ENCODE measurements around the gene LZTFL1.

LZTFL1 gene

GRCh38 chr3:45796902-45797637 lies 44.8 kb downstream of the LZTFL1 start:
- Histone ChIP-seq H3K27me3 (ENCODE audit: control insufficient read depth, low read length) (0 out of 2 replicates have a peak, but pooled peaks cover 2% of the 10 kb centered on the region), H3K27ac (ENCODE audit: low read depth, low read length) (no peak overlapping the region), H3K9me2 (replicated peaks; ENCODE audit: control insufficient read depth, low read length) (no peaks in the 10 kb centered on the region), H4K20me1 (ENCODE audit: control insufficient read depth, insufficient read depth, low read depth, low read length) (no peaks in the 10 kb centered on the region), H3K4me1 (ENCODE audit: control insufficient read depth, low read length) (no peaks in the 10 kb centered on the region), H3F3A (ENCODE audit: control insufficient read depth, insufficient read depth) (no peaks in the 10 kb centered on the region), H3K9me3 (ENCODE audit: control insufficient read depth, insufficient read depth, low read length) (no peaks in the 10 kb centered on the region), H3K79me2 (ENCODE audit: control insufficient read depth, low read length) (no peaks in the 10 kb centered on the region), H3K4me3 (ENCODE audit: low read length) (no peak overlapping the region), H3K4me2 (ENCODE audit: low read length) (no peak overlapping the region), H3K36me3 (ENCODE audit: control insufficient read depth, low read length) (no peaks in the 10 kb centered on the region)
- no peak for TF ChIP-seq EZH2phosphoT487 (IDR thresholded peaks at IDR 0.05; ENCODE audit: borderline replicate concordance, low read length)
- TF ChIP-seq, protein P1, sequence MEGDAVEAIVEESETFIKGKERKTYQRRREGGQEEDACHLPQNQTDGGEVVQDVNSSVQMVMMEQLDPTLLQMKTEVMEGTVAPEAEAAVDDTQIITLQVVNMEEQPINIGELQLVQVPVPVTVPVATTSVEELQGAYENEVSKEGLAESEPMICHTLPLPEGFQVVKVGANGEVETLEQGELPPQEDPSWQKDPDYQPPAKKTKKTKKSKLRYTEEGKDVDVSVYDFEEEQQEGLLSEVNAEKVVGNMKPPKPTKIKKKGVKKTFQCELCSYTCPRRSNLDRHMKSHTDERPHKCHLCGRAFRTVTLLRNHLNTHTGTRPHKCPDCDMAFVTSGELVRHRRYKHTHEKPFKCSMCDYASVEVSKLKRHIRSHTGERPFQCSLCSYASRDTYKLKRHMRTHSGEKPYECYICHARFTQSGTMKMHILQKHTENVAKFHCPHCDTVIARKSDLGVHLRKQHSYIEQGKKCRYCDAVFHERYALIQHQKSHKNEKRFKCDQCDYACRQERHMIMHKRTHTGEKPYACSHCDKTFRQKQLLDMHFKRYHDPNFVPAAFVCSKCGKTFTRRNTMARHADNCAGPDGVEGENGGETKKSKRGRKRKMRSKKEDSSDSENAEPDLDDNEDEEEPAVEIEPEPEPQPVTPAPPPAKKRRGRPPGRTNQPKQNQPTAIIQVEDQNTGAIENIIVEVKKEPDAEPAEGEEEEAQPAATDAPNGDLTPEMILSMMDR (IDR thresholded peaks at IDR 0.05; ENCODE audit: low read depth, low read length, poor library complexity, severe bottlenecking) = no peak

DNA sequence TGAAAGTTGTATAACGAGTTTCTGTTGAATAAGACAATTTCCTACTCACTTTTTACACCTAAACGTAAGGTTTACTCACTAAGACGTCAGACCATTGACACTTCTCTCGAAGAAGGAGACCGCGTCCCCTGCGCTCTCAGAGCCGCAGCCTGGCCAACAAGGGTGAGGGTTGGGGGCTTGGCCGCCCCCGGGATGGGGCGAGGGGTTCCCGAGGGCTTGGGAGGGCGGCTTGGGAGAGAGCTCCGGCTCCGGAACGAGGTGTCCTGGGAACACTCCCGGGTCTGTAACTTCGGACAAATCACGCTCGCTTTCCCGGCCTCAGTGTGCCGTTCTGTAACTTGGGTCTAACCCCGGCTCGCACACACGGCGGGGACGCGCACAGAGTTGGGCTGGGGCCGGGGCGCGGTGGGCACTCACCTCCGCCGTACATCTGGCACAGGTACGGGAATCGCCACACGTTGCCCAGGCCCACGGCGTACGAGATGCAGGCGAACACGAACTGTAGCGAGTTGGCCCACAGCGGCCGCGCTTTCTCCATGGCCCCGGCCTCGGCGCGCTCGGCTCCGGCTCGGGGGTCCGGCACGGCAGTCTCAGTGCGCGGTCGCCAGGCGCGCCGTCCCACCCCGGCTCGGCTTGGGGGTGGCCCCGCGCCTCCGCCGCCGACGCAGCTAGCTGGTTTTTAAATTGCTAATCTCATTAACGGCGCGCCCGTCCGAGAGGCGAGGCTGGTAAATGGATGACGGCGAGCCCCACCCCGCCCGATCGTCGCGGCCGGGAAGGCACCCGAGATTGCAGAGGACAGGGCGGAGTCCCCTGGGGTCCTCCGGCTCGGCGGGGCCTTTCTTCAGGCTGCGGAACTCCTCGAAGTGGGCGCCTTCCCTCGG lies 45.8 kb downstream of the LZTFL1 start, which contains the start of gene SLC6A20:
TSS of gene SLC6A20 (minus strand) at position 655 of the 884 bp plus-strand sequence. CDS start at position 538, 117 bp downstream.
- no peaks in the 10 kb centered on the region for H3K9me2 ChIP-seq (replicated peaks; ENCODE audit: control insufficient read depth, low read length)
- H3K4me2 ChIP-seq (ENCODE audit: low read length) = no peak within 1 kb of the TSS
- H3K27ac ChIP-seq (ENCODE audit: low read depth, low read length) = no peak within 1 kb of the TSS
- H3K79me2 ChIP-seq (ENCODE audit: control insufficient read depth, low read length) = no peaks in the 10 kb centered on the region
- H3K4me3 ChIP-seq (ENCODE audit: low read length) = no peak within 1 kb of the TSS
- H3K9me3 ChIP-seq (ENCODE audit: control insufficient read depth, insufficient read depth, low read length) = no peaks in the 10 kb centered on the region
- H3K27me3 ChIP-seq (ENCODE audit: control insufficient read depth, low read length) = no peaks in the 10 kb centered on the region
- no peaks in the 10 kb centered on the region for H3F3A ChIP-seq (ENCODE audit: control insufficient read depth, insufficient read depth)
- no peaks in the 10 kb centered on the region for H4K20me1 ChIP-seq (ENCODE audit: control insufficient read depth, insufficient read depth, low read depth, low read length)
- H3K36me3 ChIP-seq (ENCODE audit: control insufficient read depth, low read length) = no peaks in the 10 kb centered on the region
- H3K4me1 ChIP-seq (ENCODE audit: control insufficient read depth, low read length) = peaks cover 7% of the 10 kb centered on the region
- TF ChIP-seq, protein P1 (IDR thresholded peaks at IDR 0.05; ENCODE audit: low read depth, low read length, poor library complexity, severe bottlenecking) = no peak
- TF ChIP-seq EZH2phosphoT487 (IDR thresholded peaks at IDR 0.05; ENCODE audit: borderline replicate concordance, low read length) = no peak

- no peaks in the 10 kb centered on the region for H3F3A ChIP-seq (ENCODE audit: control insufficient read depth, insufficient read depth)
- H3K27me3 ChIP-seq (ENCODE audit: control insufficient read depth, low read length) = no peaks in the 10 kb centered on the region
- H3K4me2 ChIP-seq (ENCODE audit: low read length) = no peak overlapping the region
- no peaks in the 10 kb centered on the region for H3K9me3 ChIP-seq (ENCODE audit: control insufficient read depth, insufficient read depth, low read length)
- H4K20me1 ChIP-seq (ENCODE audit: control insufficient read depth, insufficient read depth, low read depth, low read length) = no peaks in the 10 kb centered on the region
- TF ChIP-seq EZH2phosphoT487 (IDR thresholded peaks at IDR 0.05; ENCODE audit: borderline replicate concordance, low read length) = no peak
- TF ChIP-seq, protein P1 (IDR thresholded peaks at IDR 0.05; ENCODE audit: low read depth, low read length, poor library complexity, severe bottlenecking) = no peak
- H3K27ac ChIP-seq (ENCODE audit: low read depth, low read length) = no peak overlapping the region
- H3K36me3 ChIP-seq (ENCODE audit: control insufficient read depth, low read length) = no peaks in the 10 kb centered on the region
- no peak overlapping the region for H3K4me3 ChIP-seq (ENCODE audit: low read length)
- no peaks in the 10 kb centered on the region for H3K79me2 ChIP-seq (ENCODE audit: control insufficient read depth, low read length)
- H3K4me1 ChIP-seq (ENCODE audit: control insufficient read depth, low read length) = peaks cover 7% of the 10 kb centered on the region
- no peaks in the 10 kb centered on the region for H3K9me2 ChIP-seq (replicated peaks; ENCODE audit: control insufficient read depth, low read length)
Measured at GRCh38 chr3:45795509-45795881, 46.4 kb downstream of the LZTFL1 start.

Measured in DOHH2 (cell line).